PC-9 (cell line): ENCODE results near the gene ZFP1. TPM values are rescaled to one million over a fixed set of nuclear protein-coding genes. Genes with fewer than 3 reads are reported as not detected.

Experiments
- BruUV-seq: library from RNA; stranded (reverse); fragments of 400-500 nt; replicated peaks from 2 replicates; lab custom pipeline; 2021; lab: Mats Ljungman, UMichigan
- CTCF ChIA-PET: fragments of 300-600 bp; sonication (Branson Sonifier 250); formaldehyde crosslinking; loops from one replicate; lab custom pipeline; 2022; ENCODE audit warnings: antibody characterized with exemption; lab: Charles Lee
- POLR2A ChIA-PET: fragments of 300-600 bp; sonication (Branson Sonifier 250); formaldehyde crosslinking; loops from one replicate; lab custom pipeline; 2022; ENCODE audit warnings: antibody characterized with exemption; ENCODE audit not compliant: unreplicated experiment; lab: Charles Lee
- DNase-seq, 2 experiments: peaks; one replicate each; pipeline versions ENCODE4 v3.0.0 to v3.0.0-alpha.2; 2015 to 2022; ENCODE audit warnings: mixed read lengths in 1 of 2
- H2AFZ ChIP-seq: fragments of 200-600 bp; sonication (generic); 2 replicates; pipeline ENCODE4 v1.8.1; 2017; ENCODE audit warnings: antibody characterized with exemption
- H3F3A ChIP-seq: fragments of 200-600 bp; sonication (generic); 2 replicates; pipeline ENCODE4 v1.8.1; 2017; ENCODE audit warnings: antibody characterized with exemption, mild to moderate bottlenecking, low read depth; ENCODE audit not compliant: insufficient read depth
- H3K27ac ChIP-seq: fragments of 200-600 bp; sonication (generic); 2 replicates; pipeline ENCODE4 v1.6.1; 2016; ENCODE audit warnings: mixed run types
- H3K27me3 ChIP-seq: fragments of 200-600 bp; sonication (generic); 2 replicates; pipeline ENCODE4 v1.6.1; 2016; ENCODE audit warnings: low read depth, mixed run types; ENCODE audit not compliant: insufficient read depth
- H3K36me3 ChIP-seq: fragments of 200-600 bp; sonication (generic); 2 replicates; pipeline ENCODE4 v1.6.1; 2016; ENCODE audit warnings: low read depth, mixed run types
- H3K4me1 ChIP-seq: fragments of 200-600 bp; sonication (generic); replicated peaks from 2 replicates; pipeline ENCODE4 v1.6.1; 2016; ENCODE audit warnings: mixed run types; ENCODE audit not compliant: insufficient read depth
- H3K4me2 ChIP-seq: fragments of 200-600 bp; sonication (generic); 2 replicates; pipeline ENCODE4 v1.6.1; 2017; ENCODE audit warnings: mixed run types
- H3K4me3 ChIP-seq: fragments of 200-600 bp; sonication (generic); 2 replicates; pipeline ENCODE4 v1.6.1; 2016; ENCODE audit warnings: mixed run types
- H3K79me2 ChIP-seq: fragments of 200-600 bp; sonication (generic); 2 replicates; pipeline ENCODE4 v1.6.1; 2017; ENCODE audit warnings: low read depth, mixed run types
- H3K9me2 ChIP-seq: fragments of 200-600 bp; sonication (generic); 2 replicates; pipeline ENCODE4 v1.8.1; 2017; ENCODE audit warnings: mild to moderate bottlenecking; ENCODE audit not compliant: insufficient read depth
- H3K9me3 ChIP-seq: fragments of 200-600 bp; sonication (generic); 2 replicates; pipeline ENCODE4 v1.8.1; 2016; ENCODE audit warnings: low read depth; ENCODE audit not compliant: insufficient read depth
- H4K20me1 ChIP-seq: fragments of 200-600 bp; sonication (generic); 2 replicates; pipeline ENCODE4 v1.8.1; 2017; ENCODE audit not compliant: insufficient read depth
- CTCF ChIP-seq: fragments of 200-600 bp; sonication (generic); conservative IDR thresholded peaks from 2 replicates; pipeline ENCODE4 v1.6.1; 2017; ENCODE audit warnings: mixed run types, antibody characterized with exemption, mild to moderate bottlenecking, moderate library complexity
- EZH2 ChIP-seq: fragments of 200-600 bp; sonication (generic); IDR thresholded peaks from 2 replicates; pipeline ENCODE4 v1.8.0; 2017; ENCODE audit warnings: antibody characterized with exemption, low read depth
- intact Hi-C: fragments of 100-400 bp; cut with micrococcal nuclease; formaldehyde crosslinking; loops from one replicate; pipeline ENCODE4 v1.10.0; 2022; ENCODE audit not compliant: unreplicated experiment
- total RNA-seq: library from RNA; stranded (reverse); gene quantifications from 2 replicates; pipeline ENCODE4 v1.2.3, GENCODE V29; 2021

Gene ZFP1
- total RNA-seq, 1 experiment from 2014 or later, result 10.9 TPM

DNA sequence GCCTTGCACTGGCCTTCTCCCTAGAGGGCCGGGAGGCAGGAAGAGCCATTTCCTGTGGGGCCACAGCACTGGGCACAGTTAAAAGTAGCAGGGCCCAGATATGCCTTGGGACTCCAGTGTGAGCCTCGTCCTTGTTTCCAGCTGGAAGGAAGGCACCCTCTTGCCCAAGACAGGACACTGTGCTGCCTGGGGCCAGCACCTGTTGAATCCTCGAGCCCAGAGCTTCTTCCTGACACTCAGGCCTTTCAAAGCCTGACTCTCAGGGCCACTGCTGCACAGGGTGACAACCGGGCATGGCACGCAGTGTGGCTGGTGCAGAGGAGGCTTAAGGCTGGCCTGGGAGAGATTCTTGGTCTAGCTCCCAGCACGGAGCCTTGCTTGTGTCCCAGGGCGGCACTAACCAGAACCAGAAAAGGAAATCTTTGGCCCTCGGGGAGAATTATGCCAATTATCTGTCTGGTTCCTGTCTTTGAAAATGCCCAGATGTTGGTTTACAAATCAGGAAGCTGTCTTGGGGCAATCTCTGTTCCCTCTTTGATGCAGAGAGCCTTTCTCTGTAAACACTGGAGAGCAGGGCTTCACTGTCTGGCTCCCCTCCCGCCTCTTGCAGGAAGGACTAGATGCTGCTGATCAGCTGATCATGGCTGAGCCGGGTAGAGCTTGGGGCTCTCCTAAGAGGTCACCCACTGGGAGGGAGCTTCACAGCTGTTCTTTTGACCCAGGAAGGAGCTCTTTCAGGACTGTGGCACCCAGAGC lies 42.8 kb upstream of the ZFP1 start:
- Histone ChIP-seq H4K20me1 (no peaks in the 10 kb centered on the region), H3K27ac (no peak overlapping the region)
- CTCF ChIA-PET, result no interaction called here

GRCh38 chr16:75106351-75107274 lies 41.7 kb upstream of the ZFP1 start:
- Histone ChIP-seq H3K4me3 (no peak overlapping the region), H3K9me2 (no peaks in the 10 kb centered on the region), H3K9me3 (no peaks in the 10 kb centered on the region), H3K36me3 (no peaks in the 10 kb centered on the region; the same call in 1 of the 2 replicates), H3K27ac (peak overlapping the region; percentile 83; the same call in 1 of the 2 replicates), H2AFZ (no peak overlapping the region), H3K27me3 (no peaks in the 10 kb centered on the region), H3K4me2 (no peak overlapping the region), H4K20me1 (no peaks in the 10 kb centered on the region), H3K4me1 (peaks cover 40% of the 10 kb centered on the region), H3K79me2 (peaks cover 8% of the 10 kb centered on the region; the same call in 1 of the 2 replicates), H3F3A (peaks cover 26% of the 10 kb centered on the region)
- TF ChIP-seq CTCF, result no peak
- BruUV-seq, result no TSS peak
- intact Hi-C loops, result no loop called here
- ChIA-PET CTCF (no interaction called here), POLR2A (interaction anchor here (1.2 kb wide), 1 partner anchor 122 kb away, joined by 3 read pairs; the partner anchor contains the start of gene WDR59)
- no peak for DNase-seq

More for the DNA sequence above, 42.8 kb upstream of the ZFP1 start:
- H3K4me3 ChIP-seq, result no peak overlapping the region
- no peak overlapping the region for H3K4me2 ChIP-seq
- H3K9me2 ChIP-seq, result no peaks in the 10 kb centered on the region
- H3K36me3 ChIP-seq, result no peaks in the 10 kb centered on the region; the same call in 1 of the 2 replicates
- TF ChIP-seq EZH2 (no peak), CTCF (no peak)
- POLR2A ChIA-PET, result interaction anchor here (1.2 kb wide), 1 partner anchor 121 kb away, joined by 3 read pairs; the partner anchor contains the start of gene WDR59
- intact Hi-C loops, result no loop called here
- no TSS peak for BruUV-seq
- peaks cover 14% of the 10 kb centered on the region for H3K79me2 ChIP-seq
- no peaks in the 10 kb centered on the region for H3K27me3 ChIP-seq
- H3K9me3 ChIP-seq, result no peaks in the 10 kb centered on the region
- no peak for DNase-seq
- peaks cover 24% of the 10 kb centered on the region for H3F3A ChIP-seq
- H2AFZ ChIP-seq, result no peak overlapping the region
- peaks cover 29% of the 10 kb centered on the region for H3K4me1 ChIP-seq

DNA sequence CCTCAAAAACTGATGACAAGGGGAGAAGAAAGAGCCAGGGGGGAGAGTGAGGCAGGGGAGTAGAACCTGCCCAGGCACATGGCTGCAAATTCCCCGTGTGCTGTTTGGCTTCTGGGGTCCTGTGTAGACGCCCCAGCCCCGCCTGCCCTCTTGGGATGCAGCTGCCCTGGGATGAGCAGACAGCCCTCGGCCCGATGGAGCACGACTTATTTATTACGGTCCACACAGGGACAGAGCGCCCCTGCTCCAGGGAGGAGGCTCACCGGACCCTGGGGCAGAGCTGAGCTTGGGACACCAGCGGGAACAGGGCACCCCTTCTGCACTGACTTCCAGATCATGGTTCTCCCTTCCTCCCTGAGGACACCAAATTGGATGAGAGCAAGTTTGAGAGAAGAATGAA lies 40.8 kb upstream of the ZFP1 start:
- Histone ChIP-seq H3K4me1 (peaks cover 40% of the 10 kb centered on the region), H2AFZ (no peak overlapping the region), H3K4me2 (no peak overlapping the region), H3K9me2 (no peaks in the 10 kb centered on the region), H3F3A (peaks cover 26% of the 10 kb centered on the region), H3K36me3 (no peaks in the 10 kb centered on the region; the same call in 1 of the 2 replicates), H3K27ac (peak overlapping the region; percentile 83), H3K9me3 (no peaks in the 10 kb centered on the region), H3K79me2 (peaks cover 8% of the 10 kb centered on the region; the same call in 1 of the 2 replicates), H4K20me1 (no peaks in the 10 kb centered on the region), H3K27me3 (no peaks in the 10 kb centered on the region), H3K4me3 (no peak overlapping the region)
- ChIA-PET POLR2A (interaction anchor here (0.6 kb wide), 1 partner anchor 511 kb away, joined by 3 read pairs; no protein-coding TSS in a partner anchor), CTCF (no interaction called here)
- no TSS peak for BruUV-seq
- TF ChIP-seq EZH2, result no peak
- no peak for TF ChIP-seq CTCF
- intact Hi-C loops, result no loop called here
- DNase-seq, result no peak
